ENCODE measurements around the gene SLC39A9. TPM values are rescaled to one million over a fixed set of nuclear protein-coding genes. Genes with fewer than 3 reads are reported as not detected.

The SLC39A9 gene
- total and polyA plus RNA-seq, 10 of the 15 experiments (the other 5 are each of a cell fraction or from before 2014, with no cell fraction given), result 19.9 to 109 (median 46.9) TPM

GRCh38 chr14:69360438-69361108 lies 37.9 kb upstream of the SLC39A9 start (continued):
- TF ChIP-seq IKZF1 (conservative IDR thresholded peaks at IDR 0.05) (no peak), BRCA1 (IDR thresholded peaks at IDR 0.05; ENCODE audit: low read depth, low read length) (no peak), SREBF1 (IDR thresholded peaks at IDR 0.05; ENCODE audit: low read length) (no peak), RUNX3 (IDR thresholded peaks at IDR 0.05; ENCODE audit: low read length) (no peak), MXI1 (IDR thresholded peaks at IDR 0.05; ENCODE audit: low read depth, low read length) (no peak), BCL11A (IDR thresholded peaks at IDR 0.05; ENCODE audit: low read depth, low read length) (no peak), MYB (IDR thresholded peaks at IDR 0.05; ENCODE audit: borderline replicate concordance, low read depth, low read length) (no peak), ZNF687 (IDR thresholded peaks at IDR 0.05) (peak; percentile 99), PBX3 (IDR thresholded peaks at IDR 0.05; ENCODE audit: insufficient replicate concordance, low read depth, low read length) (peak; percentile 38), CEBPZ (IDR thresholded peaks at IDR 0.05; ENCODE audit: low read depth, low read length) (no peak), ZNF24 (IDR thresholded peaks at IDR 0.05) (peak; percentile 91), RAD51 (IDR thresholded peaks at IDR 0.05) (peak; percentile 97), PAX5 (IDR thresholded peaks at IDR 0.05; ENCODE audit: borderline replicate concordance, low read depth, low read length) (0 out of 2 replicates have a peak, but pooled peaks have one; percentile 35), GATAD2B (conservative IDR thresholded peaks at IDR 0.05; ENCODE audit: low read depth) (0 out of 2 replicates have a peak, but pooled peaks have one; percentile 26), SKIL (IDR thresholded peaks at IDR 0.05; ENCODE audit: low read depth, poor library complexity, severe bottlenecking) (peak; percentile 29)
